ENCODE measurements around the gene EFNA5.
A peak's percentile ranks its signal among the peaks of the same experiment; 100 is the strongest.
"Not testable (repeated sequence)": the region's sequence is repeated elsewhere in the genome, so short reads cannot be mapped to it uniquely, and the experiment has no call there.

The EFNA5 gene

DNA sequence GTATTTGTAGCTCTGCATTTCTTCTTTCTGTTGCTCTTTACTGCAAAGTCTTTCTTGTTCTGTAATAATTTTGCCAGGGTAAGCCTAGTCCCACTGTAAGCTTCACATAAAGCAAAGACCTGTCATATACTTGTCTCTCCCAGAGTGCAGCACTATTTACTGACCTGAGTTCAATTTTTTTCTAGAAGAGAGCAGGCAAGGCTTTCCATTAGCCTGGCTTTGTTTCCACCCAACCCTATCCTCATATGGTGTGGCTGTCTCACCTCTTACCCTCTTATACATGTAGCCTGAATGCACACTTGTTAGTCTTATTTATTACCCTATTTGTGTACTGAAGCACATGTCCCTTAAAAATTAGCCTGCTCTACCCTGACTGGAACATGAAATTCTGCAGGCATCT lies 170.4 kb downstream of the EFNA5 start:
- Histone ChIP-seq H3K4me3 (ENCODE audit: low read length) (no peak overlapping the region), H3K36me3 (ENCODE audit: insufficient read depth, low read length) (no peaks in the 10 kb centered on the region)

DNA sequence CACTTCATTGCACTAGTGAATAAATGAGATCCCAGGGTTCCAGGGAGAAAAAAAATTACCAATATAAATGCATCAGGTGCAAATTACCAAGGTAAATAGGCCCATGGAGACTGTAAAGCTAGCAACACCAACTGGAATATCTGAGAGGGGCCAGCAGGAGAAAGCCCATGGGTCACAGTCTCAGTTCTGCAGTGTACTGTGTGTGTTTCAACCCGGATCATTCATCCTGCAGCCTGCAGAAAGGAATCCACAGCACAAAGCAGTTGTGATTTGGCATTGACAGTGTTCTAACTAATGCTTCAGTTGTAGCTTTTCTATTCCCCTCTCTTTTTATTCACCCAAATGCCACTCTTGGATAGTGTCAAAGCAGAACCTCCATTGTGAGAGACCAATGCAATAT lies 171.0 kb downstream of the EFNA5 start:
- H3K4me1 ChIP-seq (ENCODE audit: insufficient read depth, low read length) = peaks cover 70% of the 10 kb centered on the region
- peak overlapping the region; percentile 75 for H3K27ac ChIP-seq (ENCODE audit: low read depth, low read length)
- H3K9me3 ChIP-seq (ENCODE audit: insufficient read depth, low read depth, low read length) = no peaks in the 10 kb centered on the region
- no peaks in the 10 kb centered on the region for H3K27me3 ChIP-seq (ENCODE audit: insufficient read depth, low read length)
- H3K36me3 ChIP-seq (ENCODE audit: insufficient read depth, low read length) = no peaks in the 10 kb centered on the region
- H3K9ac ChIP-seq (ENCODE audit: low read depth, low read length) = no peak overlapping the region
- 62% methylated on average over 1 of the region's 1 CpG for WGBS
- H3K4me3 ChIP-seq (ENCODE audit: low read length) = no peak overlapping the region

More for the DNA sequence above, 170.4 kb downstream of the EFNA5 start:
- Histone ChIP-seq H3K9ac (ENCODE audit: low read depth, low read length) (no peak overlapping the region), H3K27me3 (ENCODE audit: insufficient read depth, low read length) (no peaks in the 10 kb centered on the region), H3K4me1 (ENCODE audit: insufficient read depth, low read length) (peaks cover 75% of the 10 kb centered on the region), H3K27ac (ENCODE audit: low read depth, low read length) (no peak overlapping the region; the same call in 1 of the 2 replicates), H3K9me3 (ENCODE audit: insufficient read depth, low read depth, low read length) (no peaks in the 10 kb centered on the region)

- Histone ChIP-seq H3K9ac (ENCODE audit: low read depth, low read length) (0 out of 2 replicates have a peak overlapping the region, but pooled peaks have one; percentile 17), H3K27me3 (ENCODE audit: insufficient read depth, low read length) (no peaks in the 10 kb centered on the region), H3K36me3 (ENCODE audit: insufficient read depth, low read length) (no peaks in the 10 kb centered on the region), H3K27ac (ENCODE audit: low read depth, low read length) (peak overlapping the region; percentile 75), H3K4me3 (ENCODE audit: low read length) (no peak overlapping the region), H3K4me1 (ENCODE audit: insufficient read depth, low read length) (peaks cover 67% of the 10 kb centered on the region), H3K9me3 (ENCODE audit: insufficient read depth, low read depth, low read length) (no peaks in the 10 kb centered on the region)
- WGBS = 50% methylated on average over 1 of the region's 1 CpG
Observed at GRCh38 chr5:107499237-107499636, 171.5 kb downstream of the EFNA5 start.

GRCh38 chr5:107496466-107496865 lies 174.3 kb downstream of the EFNA5 start:
- Histone ChIP-seq H3K36me3 (ENCODE audit: insufficient read depth, low read length) (no peaks in the 10 kb centered on the region; the same call in 1 of the 2 replicates), H3K9ac (ENCODE audit: low read depth, low read length) (no peak overlapping the region), H3K9me3 (ENCODE audit: insufficient read depth, low read depth, low read length) (no peaks in the 10 kb centered on the region), H3K27me3 (ENCODE audit: insufficient read depth, low read length) (no peaks in the 10 kb centered on the region), H3K4me3 (ENCODE audit: low read length) (no peak overlapping the region), H3K4me1 (ENCODE audit: insufficient read depth, low read length) (peaks cover 39% of the 10 kb centered on the region), H3K27ac (ENCODE audit: low read depth, low read length) (no peak overlapping the region)
- WGBS = 91% methylated on average over 3 of the region's 3 CpGs

DNA sequence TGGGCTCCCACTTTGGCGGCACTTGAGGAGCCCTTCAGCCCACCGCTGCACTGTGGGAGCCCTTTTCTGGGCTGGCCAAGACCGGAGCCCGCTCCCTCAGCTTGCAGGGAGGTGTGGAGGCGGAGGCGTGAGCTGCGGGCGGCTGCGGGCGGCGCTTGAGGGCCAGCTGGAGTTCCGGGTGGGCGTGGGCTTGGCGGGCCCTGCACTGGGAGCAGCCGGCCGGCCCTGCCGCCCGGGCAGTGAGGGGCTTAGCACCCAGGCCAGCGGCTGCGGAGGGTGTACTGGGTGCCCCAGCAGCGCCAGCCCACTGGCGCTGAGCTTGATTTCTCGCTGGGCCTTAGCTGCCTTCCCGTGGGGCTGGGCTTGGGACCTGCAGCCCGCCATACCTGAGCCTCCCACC lies 176.6 kb downstream of the EFNA5 start:
- not testable (repeated sequence) for H3K27me3 ChIP-seq (ENCODE audit: insufficient read depth, low read length)
- WGBS = 94% methylated on average over 25 of the region's 25 CpGs

GRCh38 chr5:107487056-107487542 lies 183.6 kb downstream of the EFNA5 start:
- Histone ChIP-seq H3K9ac (ENCODE audit: low read depth, low read length) (no peak overlapping the region), H3K9me3 (ENCODE audit: insufficient read depth, low read depth, low read length) (no peaks in the 10 kb centered on the region), H3K4me3 (ENCODE audit: low read length) (no peak overlapping the region), H3K36me3 (ENCODE audit: insufficient read depth, low read length) (no peaks in the 10 kb centered on the region), H3K27me3 (ENCODE audit: insufficient read depth, low read length) (no peaks in the 10 kb centered on the region), H3K4me1 (ENCODE audit: insufficient read depth, low read length) (peaks cover 35% of the 10 kb centered on the region), H3K27ac (ENCODE audit: low read depth, low read length) (no peak overlapping the region)
- WGBS = 72% methylated on average over 2 of the region's 2 CpGs

More for the DNA sequence above, 176.6 kb downstream of the EFNA5 start:
- not testable (repeated sequence) for H3K9me3 ChIP-seq (ENCODE audit: insufficient read depth, low read depth, low read length); H3K27ac ChIP-seq (ENCODE audit: low read depth, low read length); H3K36me3 ChIP-seq (ENCODE audit: insufficient read depth, low read length); H3K9ac ChIP-seq (ENCODE audit: low read depth, low read length); H3K4me3 ChIP-seq (ENCODE audit: low read length)
- peaks cover 16% of the 10 kb centered on the region for H3K4me1 ChIP-seq (ENCODE audit: insufficient read depth, low read length)

DNA sequence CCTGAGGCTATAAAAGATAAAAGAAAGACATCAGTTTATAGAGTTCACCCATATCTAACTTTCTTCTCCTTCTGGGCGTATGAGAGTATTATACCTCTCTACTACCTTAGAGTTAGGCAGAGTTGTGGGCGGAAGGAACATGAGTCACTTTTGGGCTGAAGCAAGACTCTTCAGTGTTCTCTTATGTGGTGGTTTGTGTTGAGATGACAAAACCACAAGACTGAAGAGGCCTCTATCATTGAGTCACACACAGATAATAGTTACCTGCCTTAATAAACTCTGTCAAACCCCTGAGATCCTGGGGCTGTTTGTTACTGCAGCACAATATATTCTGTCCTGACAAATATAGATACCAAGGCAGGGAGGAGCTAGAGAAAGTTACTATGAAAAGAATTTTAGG lies 184.2 kb downstream of the EFNA5 start:
- no peak overlapping the region for H3K9ac ChIP-seq (ENCODE audit: low read depth, low read length)
- no peaks in the 10 kb centered on the region for H3K36me3 ChIP-seq (ENCODE audit: insufficient read depth, low read length)
- H3K27me3 ChIP-seq (ENCODE audit: insufficient read depth, low read length) = no peaks in the 10 kb centered on the region
- 100% methylated on average over 1 of the region's 2 CpGs for WGBS
- H3K27ac ChIP-seq (ENCODE audit: low read depth, low read length) = no peak overlapping the region
- peaks cover 35% of the 10 kb centered on the region for H3K4me1 ChIP-seq (ENCODE audit: insufficient read depth, low read length)
- no peaks in the 10 kb centered on the region for H3K9me3 ChIP-seq (ENCODE audit: insufficient read depth, low read depth, low read length)
- no peak overlapping the region for H3K4me3 ChIP-seq (ENCODE audit: low read length)

DNA sequence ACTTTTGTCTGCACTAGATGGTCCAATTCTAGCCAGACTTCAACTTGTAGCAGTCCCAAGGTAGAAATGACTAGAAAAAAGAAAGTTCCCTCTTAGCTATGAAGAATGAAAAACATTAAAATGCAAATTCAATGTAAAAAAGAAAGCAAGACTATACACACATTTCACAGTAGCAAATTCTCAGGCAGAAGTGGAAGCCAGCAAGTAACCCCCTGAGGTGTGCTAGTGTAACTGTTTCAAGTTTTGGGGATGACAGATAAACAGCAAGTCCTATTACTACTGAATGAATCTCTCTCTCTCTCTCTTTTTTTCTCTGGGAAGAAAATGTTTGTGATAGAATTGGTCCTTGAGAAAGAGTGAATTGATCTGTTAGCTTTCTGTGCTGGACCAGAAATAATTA lies 185.6 kb downstream of the EFNA5 start:
- H3K9ac ChIP-seq (ENCODE audit: low read depth, low read length) = no peak overlapping the region
- H3K27ac ChIP-seq (ENCODE audit: low read depth, low read length) = no peak overlapping the region
- peaks cover 35% of the 10 kb centered on the region for H3K4me1 ChIP-seq (ENCODE audit: insufficient read depth, low read length)
- no peaks in the 10 kb centered on the region for H3K27me3 ChIP-seq (ENCODE audit: insufficient read depth, low read length)
- H3K4me3 ChIP-seq (ENCODE audit: low read length) = no peak overlapping the region
- no peaks in the 10 kb centered on the region for H3K36me3 ChIP-seq (ENCODE audit: insufficient read depth, low read length)
- no peaks in the 10 kb centered on the region for H3K9me3 ChIP-seq (ENCODE audit: insufficient read depth, low read depth, low read length)

- no peaks in the 10 kb centered on the region for H3K27me3 ChIP-seq (ENCODE audit: insufficient read depth, low read length)
- peaks cover 43% of the 10 kb centered on the region for H3K4me1 ChIP-seq (ENCODE audit: insufficient read depth, low read length)
- no peak overlapping the region for H3K4me3 ChIP-seq (ENCODE audit: low read length)
- H3K36me3 ChIP-seq (ENCODE audit: insufficient read depth, low read length) = no peaks in the 10 kb centered on the region
- no peak overlapping the region for H3K27ac ChIP-seq (ENCODE audit: low read depth, low read length)
- no peak overlapping the region for H3K9ac ChIP-seq (ENCODE audit: low read depth, low read length)
- H3K9me3 ChIP-seq (ENCODE audit: insufficient read depth, low read depth, low read length) = no peaks in the 10 kb centered on the region
- 88% methylated on average over 4 of the region's 4 CpGs for WGBS
Observed at GRCh38 chr5:107484281-107484680, 186.5 kb downstream of the EFNA5 start.

GRCh38 chr5:107483231-107484024 lies 187.3 kb downstream of the EFNA5 start:
- Histone ChIP-seq H3K4me1 (ENCODE audit: insufficient read depth, low read length) (peaks cover 52% of the 10 kb centered on the region), H3K27me3 (ENCODE audit: insufficient read depth, low read length) (no peaks in the 10 kb centered on the region), H3K4me3 (ENCODE audit: low read length) (no peak overlapping the region), H3K9ac (ENCODE audit: low read depth, low read length) (no peak overlapping the region), H3K36me3 (ENCODE audit: insufficient read depth, low read length) (no peaks in the 10 kb centered on the region), H3K27ac (ENCODE audit: low read depth, low read length) (no peak overlapping the region), H3K9me3 (ENCODE audit: insufficient read depth, low read depth, low read length) (no peaks in the 10 kb centered on the region)
- 80% methylated on average over 5 of the region's 5 CpGs for WGBS

DNA sequence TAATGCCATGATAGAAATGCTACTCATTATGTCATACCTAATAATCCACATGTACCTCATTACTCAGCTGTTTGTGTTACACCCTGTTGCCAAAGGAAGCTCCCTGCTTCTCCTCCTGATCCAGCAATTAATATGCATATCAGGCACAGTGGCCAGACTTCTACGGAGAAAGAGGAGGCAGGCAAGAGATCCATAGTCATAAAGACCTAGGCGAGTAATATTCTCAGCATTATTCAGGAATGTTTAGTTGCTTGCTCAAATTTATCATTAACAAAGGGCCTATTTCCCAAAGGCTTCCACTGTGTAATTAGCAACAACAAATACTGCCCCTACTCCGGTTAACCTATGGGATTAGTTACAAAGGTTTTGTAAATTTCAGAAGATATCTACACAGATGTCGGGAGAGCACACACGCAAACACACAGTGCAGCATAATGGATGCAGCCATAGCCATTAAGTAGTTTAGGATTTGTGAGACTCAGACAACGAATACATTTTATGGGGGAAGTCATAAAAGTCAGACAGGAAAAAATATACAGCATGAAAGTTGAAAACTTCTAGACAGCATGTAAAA lies 192.6 kb downstream of the EFNA5 start:
- Histone ChIP-seq H3K4me3 (ENCODE audit: low read length) (no peak overlapping the region), H3K9ac (ENCODE audit: low read depth, low read length) (no peak overlapping the region), H3K36me3 (ENCODE audit: insufficient read depth, low read length) (no peaks in the 10 kb centered on the region), H3K27ac (ENCODE audit: low read depth, low read length) (peak overlapping the region; percentile 7), H3K4me1 (ENCODE audit: insufficient read depth, low read length) (peaks cover 66% of the 10 kb centered on the region), H3K27me3 (ENCODE audit: insufficient read depth, low read length) (no peaks in the 10 kb centered on the region), H3K9me3 (ENCODE audit: insufficient read depth, low read depth, low read length) (no peaks in the 10 kb centered on the region)
- WGBS = 68% methylated on average over 5 of the region's 6 CpGs
